Stimulated activated naive CD4-positive, alpha-beta T cell treated with Interleukin-2 at 50 U/mL for 16 hours (primary cell): ENCODE measurements around the gene TBPL1.

Experiments
- DNase-seq: peaks from one replicate; lab custom pipeline; 2025; lab: John Stamatoyannopoulos, UW

Gene TBPL1

DNA sequence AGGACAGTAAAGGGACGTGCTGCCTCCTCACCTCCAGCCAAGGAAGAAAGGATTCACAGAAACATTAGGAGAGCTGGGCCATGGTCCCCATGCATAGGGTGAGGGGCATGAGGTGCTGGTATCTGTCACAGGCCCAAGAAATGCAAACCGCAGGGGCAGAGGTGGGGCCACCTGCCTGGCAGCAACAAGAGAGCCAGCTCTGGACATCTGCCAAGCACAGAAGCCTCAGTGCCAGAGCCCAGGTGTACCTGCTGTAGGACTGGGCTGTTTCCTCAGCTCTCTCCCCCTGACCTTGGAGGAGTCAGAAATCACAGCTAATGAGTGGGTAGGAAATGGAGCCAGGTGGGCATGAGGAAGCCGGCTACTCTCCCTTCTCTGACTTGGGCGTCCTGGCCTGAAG lies 54.1 kb downstream of the TBPL1 start:
- DNase-seq = no peak

DNA sequence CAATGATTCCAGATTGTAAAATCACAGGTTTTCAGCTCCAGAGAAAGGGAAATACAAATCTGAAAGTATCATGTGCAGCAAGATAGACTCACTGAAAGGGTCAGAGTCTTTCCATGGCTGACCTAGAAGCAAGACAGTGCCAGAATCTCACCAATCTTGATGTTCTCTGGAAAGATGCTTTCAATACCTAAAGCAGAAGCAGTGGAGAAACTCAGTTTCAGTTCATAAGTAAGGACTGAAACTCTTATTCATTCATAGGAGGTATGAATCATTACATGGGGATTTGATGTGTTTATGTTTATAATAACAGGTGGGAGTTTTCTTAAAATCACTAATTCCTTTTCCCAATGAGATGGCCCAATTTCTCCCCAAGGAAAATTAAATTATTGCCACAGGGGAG lies 56.9 kb downstream of the TBPL1 start:
- DNase-seq = no peak

DNA sequence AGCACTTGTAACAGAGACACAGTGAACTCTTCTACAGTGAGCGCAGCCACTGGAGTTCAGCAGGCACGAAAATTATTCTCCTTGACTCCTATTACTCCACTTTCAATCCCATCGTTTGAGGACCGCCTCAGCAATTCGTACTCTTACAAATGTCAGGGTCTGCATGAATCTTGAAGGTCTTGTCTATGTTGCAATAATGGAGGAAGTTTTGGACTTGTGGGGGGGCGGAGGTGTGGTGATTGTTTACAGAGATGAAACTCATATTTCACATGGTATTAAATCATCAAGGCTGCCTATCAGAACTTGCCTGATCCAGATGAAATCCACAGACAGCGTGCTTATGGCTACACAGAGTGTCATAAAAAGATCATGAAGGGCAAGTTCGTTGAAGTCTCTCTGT lies 57.4 kb downstream of the TBPL1 start:
- no peak for DNase-seq

DNA sequence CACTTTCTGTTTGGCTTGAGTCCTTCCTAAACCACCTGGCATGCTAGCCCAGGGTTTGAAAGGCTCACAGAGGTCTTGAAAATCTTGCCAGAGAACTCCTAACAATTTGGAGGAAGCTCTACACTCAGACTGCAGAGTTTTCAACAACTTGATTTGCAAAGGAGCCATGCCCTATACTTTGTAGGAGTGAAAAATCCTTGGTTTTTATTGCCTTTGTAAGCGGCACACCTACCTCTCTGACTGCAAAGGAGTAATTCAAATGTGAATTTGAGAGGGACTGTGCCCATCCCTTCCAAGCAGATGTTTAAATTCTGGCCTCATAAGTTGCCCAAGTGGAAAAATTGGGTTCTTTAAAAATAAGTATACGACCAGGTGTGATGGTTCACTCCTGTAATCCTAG lies 58.0 kb downstream of the TBPL1 start:
- no peak for DNase-seq

DNA sequence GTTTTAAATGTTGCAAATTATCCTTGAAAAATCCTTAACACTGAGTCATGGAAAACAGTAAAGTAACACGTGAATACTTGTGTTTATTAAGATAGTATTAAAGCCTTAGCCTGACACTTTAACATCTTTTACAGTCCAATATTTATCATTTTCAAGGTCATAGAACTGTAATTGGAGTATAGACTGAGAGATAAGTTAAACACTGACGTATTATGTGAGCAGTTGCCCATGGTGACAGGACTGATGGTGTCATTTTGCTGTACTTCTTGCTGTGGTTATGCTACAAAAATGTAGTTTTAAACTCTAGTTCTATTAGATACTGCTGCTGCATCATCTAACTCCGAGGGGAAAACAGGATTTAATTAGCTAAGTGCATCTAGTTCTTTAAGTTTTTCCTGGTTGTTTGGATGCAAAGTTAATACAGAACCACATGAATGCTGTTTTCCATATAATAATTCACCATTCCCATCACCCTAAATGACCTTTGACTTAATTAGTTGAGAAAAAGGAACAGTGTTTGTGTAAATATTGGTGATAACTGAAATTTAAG lies 61.6 kb downstream of the TBPL1 start:
- no peak for DNase-seq

DNA sequence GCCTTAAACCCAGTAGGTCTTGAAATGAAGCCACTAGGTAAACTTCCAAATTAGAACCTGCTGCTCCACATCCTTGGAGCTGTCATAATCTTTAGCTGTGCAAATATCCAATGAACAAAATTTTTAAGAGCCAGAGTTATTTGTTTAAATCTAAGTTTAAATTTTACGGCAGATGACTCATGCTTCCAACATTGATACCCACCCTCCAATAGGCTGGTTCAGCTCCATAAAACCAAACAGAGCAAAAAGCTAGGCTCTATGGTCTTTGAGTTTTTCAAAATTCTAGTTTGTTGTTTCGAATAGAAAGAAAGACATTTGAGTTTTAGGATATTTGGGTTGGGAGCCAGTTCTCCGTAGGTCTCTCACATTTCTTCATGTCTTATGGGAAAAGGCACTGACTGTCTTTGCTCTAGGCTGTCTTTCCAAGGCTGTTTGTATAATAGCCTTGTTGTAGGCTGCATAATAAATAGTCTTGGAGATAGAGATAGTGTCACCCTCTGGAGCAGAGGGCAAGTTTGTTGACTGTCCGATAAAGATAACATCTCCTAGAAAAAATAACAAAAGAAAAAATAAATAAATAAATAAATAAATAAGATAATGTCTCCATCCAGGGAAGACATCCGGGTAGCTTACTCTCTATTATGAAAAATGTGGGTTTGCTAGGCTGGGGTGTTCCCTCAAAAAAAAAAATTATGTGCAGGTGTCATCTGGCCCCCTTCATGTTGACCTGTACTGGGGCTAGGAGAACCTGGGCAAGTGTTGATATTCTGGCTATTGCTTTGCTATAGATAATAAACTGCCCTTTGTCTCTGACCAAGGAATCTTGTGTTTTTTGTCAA lies 62.9 kb downstream of the TBPL1 start:
- no peak for DNase-seq

DNA sequence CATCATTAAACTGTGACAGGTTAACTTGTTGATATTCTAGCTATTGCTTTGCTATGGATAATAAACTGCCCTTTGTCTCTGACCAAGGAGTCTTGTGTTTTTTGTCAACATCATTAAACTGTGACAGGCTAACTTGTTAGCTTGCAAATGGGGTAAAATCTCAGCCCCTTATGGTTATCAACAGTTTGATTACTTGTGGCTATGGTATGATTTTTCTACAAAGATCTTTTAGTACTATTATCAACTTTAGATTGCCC lies 63.5 kb downstream of the TBPL1 start:
- no peak for DNase-seq

DNA sequence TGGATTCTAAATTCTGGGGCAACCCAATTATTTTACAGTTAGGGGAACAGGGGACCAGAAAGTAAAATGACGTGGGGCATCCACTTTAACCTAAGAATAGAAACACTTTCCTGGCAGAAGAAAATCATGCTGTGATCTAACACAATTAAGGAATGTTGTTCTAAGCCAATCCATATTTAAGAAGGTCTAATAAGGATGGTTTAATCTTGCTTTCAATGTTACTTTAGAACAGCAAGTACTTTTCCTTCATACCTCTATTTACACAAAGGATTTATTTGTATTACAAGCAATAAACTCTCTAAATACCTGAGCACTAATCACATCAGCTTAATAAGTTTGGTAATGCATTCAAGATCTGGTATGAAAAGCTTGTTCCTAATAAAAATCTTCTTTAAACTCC lies 67.0 kb downstream of the TBPL1 start:
- DNase-seq = no peak

- DNase-seq = no peak
These were observed 67.5 kb downstream of the TBPL1 start for GRCh38 chr6:134020543-134020942.

DNA sequence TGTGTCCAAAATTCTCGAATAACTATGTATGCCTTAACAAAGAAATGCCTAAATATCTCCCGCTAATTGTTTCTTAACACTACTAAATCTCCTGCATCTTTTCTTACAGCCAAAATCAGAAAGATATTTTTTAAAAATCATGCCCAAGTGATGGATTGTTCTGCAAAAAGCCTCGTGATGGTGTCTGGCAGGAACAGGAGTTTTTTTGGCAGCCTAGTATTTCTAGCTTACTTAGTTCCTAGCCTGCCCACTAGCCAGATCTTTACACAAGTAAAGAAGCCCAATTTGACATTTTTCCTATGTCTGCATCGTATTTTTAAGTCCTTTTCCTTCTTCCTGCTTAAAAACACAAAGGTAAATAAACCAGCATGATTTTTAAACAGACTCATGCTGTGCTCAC lies 67.9 kb downstream of the TBPL1 start:
- no peak for DNase-seq

DNA sequence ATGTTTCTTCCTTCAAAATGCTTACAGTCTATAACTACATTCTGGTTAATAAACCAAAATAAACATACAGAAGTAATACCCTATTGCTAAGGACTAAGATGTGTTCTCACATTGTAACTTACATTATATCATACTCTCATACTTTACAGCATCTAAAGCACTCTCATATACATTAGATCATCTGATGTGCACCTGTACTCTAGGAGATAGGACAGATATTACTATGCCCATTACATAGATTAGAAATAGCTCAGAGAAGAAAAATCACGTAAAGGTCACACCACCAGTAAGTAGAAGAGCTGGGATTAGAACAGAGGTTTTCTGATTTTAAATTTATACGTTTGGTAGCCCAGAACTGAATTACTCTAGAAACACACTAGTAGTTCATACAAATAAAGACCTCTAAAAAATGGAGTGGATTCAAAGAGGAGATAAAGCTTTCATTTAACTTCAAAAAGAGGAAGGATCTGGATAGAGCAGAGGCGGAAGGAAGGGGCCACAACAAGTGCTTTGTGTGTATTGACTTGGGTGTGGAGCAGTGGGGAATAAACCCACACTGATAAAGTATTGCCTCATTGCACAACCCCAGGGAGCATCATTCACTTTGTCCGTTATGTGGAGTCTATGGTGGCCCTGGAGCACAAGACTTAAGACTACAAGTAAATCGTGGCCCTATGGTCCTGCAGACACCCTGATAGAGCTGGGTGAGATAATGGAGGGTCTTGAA lies 68.5 kb downstream of the TBPL1 start:
- DNase-seq = no peak

GRCh38 chr6:134022650-134023049 lies 69.6 kb downstream of the TBPL1 start:
- no peak for DNase-seq

GRCh38 chr6:134026597-134026996 lies 73.6 kb downstream of the TBPL1 start:
- no peak for DNase-seq

- DNase-seq = no peak
These were observed 75.4 kb downstream of the TBPL1 start for GRCh38 chr6:134028438-134028837.

- no peak for DNase-seq
These were observed 76.8 kb downstream of the TBPL1 start for GRCh38 chr6:134029495-134030455.

- no peak for DNase-seq
These were observed 78.8 kb downstream of the TBPL1 start for GRCh38 chr6:134031696-134032255.

GRCh38 chr6:134034478-134034877 lies 81.5 kb downstream of the TBPL1 start:
- no peak for DNase-seq

DNA sequence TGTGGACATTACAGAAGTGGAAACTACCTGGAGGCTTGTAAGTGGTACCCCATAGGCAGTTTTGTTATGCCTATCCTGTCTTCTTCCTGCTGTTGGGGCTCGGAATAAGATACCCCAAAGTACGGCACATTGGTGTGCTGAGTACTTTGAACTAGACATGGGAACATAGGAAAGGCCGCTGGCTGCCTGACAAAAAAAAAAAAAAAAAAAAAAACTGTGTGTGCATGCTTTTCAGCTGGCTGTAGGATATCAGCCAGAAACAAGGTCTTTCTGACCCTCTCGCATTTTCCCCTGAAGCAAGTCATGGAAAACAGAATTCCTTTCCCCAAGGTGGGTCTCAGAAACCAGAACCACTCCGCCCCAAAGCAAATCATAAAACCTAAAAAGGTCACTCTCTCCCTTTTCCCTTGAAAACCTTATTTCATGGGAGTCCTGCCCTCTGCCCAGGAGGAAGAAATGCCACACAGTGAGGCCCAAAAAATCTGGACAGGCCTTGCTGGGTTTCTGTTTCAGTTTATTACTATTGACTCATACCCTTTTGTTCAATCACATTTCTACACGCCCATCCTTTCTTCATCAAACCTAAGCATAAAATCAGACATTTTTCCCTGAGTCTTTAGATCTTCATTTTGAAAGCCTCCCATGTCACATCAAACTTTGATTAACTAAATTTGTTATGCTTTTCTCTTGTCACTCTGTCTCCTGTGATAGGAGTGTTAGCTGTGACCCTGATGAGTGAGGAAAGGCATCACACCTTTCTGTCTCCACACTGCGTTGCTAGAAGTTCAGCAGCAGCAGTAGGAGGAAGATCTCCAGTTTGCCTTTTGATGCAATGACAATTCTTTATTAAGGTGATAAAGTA lies 82.2 kb downstream of the TBPL1 start:
- DNase-seq = no peak

DNA sequence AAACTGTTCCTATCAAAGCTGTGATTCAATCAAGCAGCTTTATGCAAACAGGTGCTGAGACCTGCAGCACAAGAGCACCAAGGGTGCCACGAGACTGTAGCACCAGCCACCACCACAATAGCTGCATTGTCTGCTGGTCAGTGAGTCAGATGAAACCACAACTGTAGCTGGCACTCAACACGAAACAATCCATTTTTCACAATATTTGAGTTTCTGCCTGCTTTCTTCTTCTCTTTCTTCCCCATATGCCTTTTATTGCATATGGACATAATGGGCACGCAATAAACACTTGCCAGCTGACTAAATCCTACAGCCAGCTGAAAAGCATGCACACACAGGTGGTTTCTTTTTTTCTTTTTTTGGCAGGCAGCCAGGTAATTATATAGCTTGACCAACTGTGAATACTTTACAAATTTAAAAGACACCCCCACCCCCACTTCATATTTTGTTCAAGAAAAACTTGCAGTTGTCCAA lies 82.8 kb downstream of the TBPL1 start:
- DNase-seq = no peak

DNA sequence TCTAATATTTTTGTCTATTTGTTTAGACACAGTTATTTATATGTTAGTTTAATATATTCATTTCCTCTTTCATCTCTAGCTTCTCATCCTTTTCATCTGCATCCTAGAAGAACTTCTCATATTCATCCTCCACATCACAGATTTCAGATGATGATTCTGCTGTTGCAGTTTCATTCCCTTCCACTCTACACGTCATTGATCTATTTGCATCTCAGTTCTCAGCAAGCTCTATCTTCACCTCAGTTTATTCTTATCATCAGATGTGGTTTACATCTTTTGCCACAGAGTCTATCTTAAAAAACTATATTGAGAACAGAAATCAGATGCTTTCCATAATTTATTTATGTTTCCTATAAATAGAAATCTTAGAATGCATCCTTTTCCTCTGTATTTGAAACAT lies 86.1 kb downstream of the TBPL1 start:
- no peak for DNase-seq
